IPS-20b (cell line): ENCODE measurements around the gene MBD1.
"Not testable (repeated sequence)": the region's sequence is repeated elsewhere in the genome, so short reads cannot be mapped to it uniquely, and the experiment has no call there.

Experiments
- H3K27ac ChIP-seq: one replicate; pipeline ENCODE4 v1.5.1; 2013; ENCODE audit warnings: low read length
- H3K27me3 ChIP-seq: 2 replicates; pipeline ENCODE4 v1.6.1; 2013; ENCODE audit warnings: mild to moderate bottlenecking, low read length, inconsistent platforms; ENCODE audit not compliant: insufficient read depth
- H3K36me3 ChIP-seq: 2 replicates; pipeline ENCODE4 v1.6.1; 2013; ENCODE audit warnings: low read depth, mild to moderate bottlenecking, inconsistent platforms, low read length, moderate library complexity; ENCODE audit not compliant: insufficient read depth
- H3K4me1 ChIP-seq: 2 replicates; pipeline ENCODE4 v1.6.1; 2013; ENCODE audit warnings: mild to moderate bottlenecking, control low read depth, inconsistent platforms, low read length, moderate library complexity; ENCODE audit not compliant: insufficient read depth
- H3K4me3 ChIP-seq: 2 replicates; pipeline ENCODE4 v1.5.1; 2013; ENCODE audit warnings: mild to moderate bottlenecking, low read length, inconsistent platforms
- H3K9ac ChIP-seq: 2 replicates; pipeline ENCODE4 v1.6.1; 2013; ENCODE audit warnings: low read depth, mild to moderate bottlenecking, inconsistent platforms, low read length, moderate library complexity
- H3K9me3 ChIP-seq: 2 replicates; pipeline ENCODE4 v1.6.1; 2013; ENCODE audit warnings: mild to moderate bottlenecking, low read depth, low read length, inconsistent platforms; ENCODE audit not compliant: insufficient read depth

Gene MBD1

DNA sequence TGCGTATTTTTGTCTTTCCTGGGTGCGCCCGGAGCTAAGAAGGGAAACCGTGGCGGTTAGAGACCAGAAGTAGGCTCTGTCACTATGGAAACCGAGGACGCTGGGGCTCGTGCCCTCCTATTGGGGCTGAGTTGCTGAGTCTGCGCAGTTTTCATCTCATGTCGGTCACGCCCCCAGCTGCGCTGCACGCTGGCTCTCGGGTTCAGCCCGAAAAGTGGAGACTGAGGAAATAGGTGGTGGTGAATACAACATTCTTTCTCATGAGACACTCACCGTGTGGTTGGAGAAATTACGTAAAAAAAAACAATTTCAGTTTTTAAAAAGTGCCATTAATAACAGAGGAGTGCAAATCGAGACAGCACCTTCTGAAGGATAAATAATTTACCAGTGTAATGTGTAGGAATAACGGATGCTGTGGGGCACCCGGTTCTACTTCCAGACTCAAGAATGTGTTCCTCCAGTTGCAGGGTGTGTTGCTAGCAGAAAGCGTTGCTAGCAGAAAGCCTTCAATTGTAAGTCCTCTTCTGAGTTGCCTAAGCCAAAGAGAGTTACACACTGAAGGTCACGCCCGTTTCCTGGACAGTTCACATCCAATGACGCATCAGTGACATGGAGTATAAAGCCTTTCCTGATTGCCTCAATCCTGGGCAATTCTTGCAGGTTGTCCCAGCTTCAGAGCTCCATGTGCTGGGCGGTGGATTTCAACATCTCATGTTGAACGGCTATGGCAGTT, 26.6 kb upstream of the MBD1 start:
- Histone ChIP-seq H3K9ac (peak overlapping the region; percentile 42; the same call in 1 of the 2 replicates), H3K27ac (no peak overlapping the region)

GRCh38 chr18:50307400-50307737, 26.0 kb upstream of the MBD1 start:
- Histone ChIP-seq H3K27ac (no peak overlapping the region), H3K36me3 (no peaks in the 10 kb centered on the region), H3K27me3 (peaks cover 26% of the 10 kb centered on the region), H3K4me1 (no peaks in the 10 kb centered on the region), H3K9me3 (peaks cover 5% of the 10 kb centered on the region; the same call in 1 of the 2 replicates), H3K4me3 (peak overlapping the region; percentile 86), H3K9ac (peak overlapping the region; percentile 42; the same call in 1 of the 2 replicates)

More for the DNA sequence above, 26.6 kb upstream of the MBD1 start:
- H3K9me3 ChIP-seq = peaks cover 5% of the 10 kb centered on the region; the same call in 1 of the 2 replicates
- H3K4me3 ChIP-seq = peak overlapping the region; percentile 86
- H3K27me3 ChIP-seq = peaks cover 26% of the 10 kb centered on the region
- H3K4me1 ChIP-seq = no peaks in the 10 kb centered on the region
- no peaks in the 10 kb centered on the region for H3K36me3 ChIP-seq

DNA sequence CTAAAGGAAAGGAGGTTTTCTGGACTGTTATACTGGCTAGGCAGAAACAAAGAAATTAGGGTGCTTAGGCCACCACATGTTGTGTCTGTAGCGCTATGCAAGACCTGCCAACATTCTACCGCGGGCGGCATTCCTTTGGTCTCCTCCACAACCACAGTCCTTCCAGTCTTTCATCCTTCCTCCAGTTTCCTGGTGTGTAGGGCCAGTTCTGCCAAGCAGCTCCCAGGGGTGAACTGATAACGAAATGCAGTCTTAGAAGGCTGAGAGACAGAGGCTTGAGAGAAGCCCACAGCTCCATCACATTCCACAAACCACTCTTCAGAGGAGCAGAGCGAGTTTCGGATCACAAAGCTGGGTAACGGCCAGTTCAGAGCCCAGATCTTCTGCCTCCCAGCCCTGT, 25.6 kb upstream of the MBD1 start:
- H3K4me3 ChIP-seq = peak overlapping the region; percentile 86
- peaks cover 26% of the 10 kb centered on the region for H3K27me3 ChIP-seq
- H3K4me1 ChIP-seq = no peaks in the 10 kb centered on the region
- H3K9ac ChIP-seq = no peak overlapping the region; the same call in 1 of the 2 replicates
- no peaks in the 10 kb centered on the region for H3K36me3 ChIP-seq
- H3K9me3 ChIP-seq = peaks cover 5% of the 10 kb centered on the region; the same call in 1 of the 2 replicates
- no peak overlapping the region for H3K27ac ChIP-seq

GRCh38 chr18:50301074-50301473, 19.8 kb upstream of the MBD1 start:
- Histone ChIP-seq H3K27ac (no peak overlapping the region), H3K36me3 (no peaks in the 10 kb centered on the region), H3K9ac (no peak overlapping the region), H3K4me3 (no peak overlapping the region), H3K4me1 (no peaks in the 10 kb centered on the region), H3K9me3 (peaks cover 5% of the 10 kb centered on the region; the same call in 1 of the 2 replicates), H3K27me3 (peaks cover 6% of the 10 kb centered on the region; the same call in 1 of the 2 replicates)

- H3K9me3 ChIP-seq = no peaks in the 10 kb centered on the region
- H3K9ac ChIP-seq = no peak overlapping the region
- no peak overlapping the region for H3K27ac ChIP-seq
- H3K27me3 ChIP-seq = peaks cover 6% of the 10 kb centered on the region; the same call in 1 of the 2 replicates
- no peak overlapping the region for H3K4me3 ChIP-seq
- H3K4me1 ChIP-seq = no peaks in the 10 kb centered on the region
- no peaks in the 10 kb centered on the region for H3K36me3 ChIP-seq
Measured at GRCh38 chr18:50299626-50300388, 18.5 kb upstream of the MBD1 start.

GRCh38 chr18:50298443-50299284, 17.3 kb upstream of the MBD1 start:
- Histone ChIP-seq H3K27me3 (peaks cover 6% of the 10 kb centered on the region; the same call in 1 of the 2 replicates), H3K9ac (no peak overlapping the region), H3K36me3 (no peaks in the 10 kb centered on the region), H3K4me3 (no peak overlapping the region; the same call in 1 of the 2 replicates), H3K27ac (no peak overlapping the region), H3K4me1 (no peaks in the 10 kb centered on the region), H3K9me3 (no peaks in the 10 kb centered on the region)

DNA sequence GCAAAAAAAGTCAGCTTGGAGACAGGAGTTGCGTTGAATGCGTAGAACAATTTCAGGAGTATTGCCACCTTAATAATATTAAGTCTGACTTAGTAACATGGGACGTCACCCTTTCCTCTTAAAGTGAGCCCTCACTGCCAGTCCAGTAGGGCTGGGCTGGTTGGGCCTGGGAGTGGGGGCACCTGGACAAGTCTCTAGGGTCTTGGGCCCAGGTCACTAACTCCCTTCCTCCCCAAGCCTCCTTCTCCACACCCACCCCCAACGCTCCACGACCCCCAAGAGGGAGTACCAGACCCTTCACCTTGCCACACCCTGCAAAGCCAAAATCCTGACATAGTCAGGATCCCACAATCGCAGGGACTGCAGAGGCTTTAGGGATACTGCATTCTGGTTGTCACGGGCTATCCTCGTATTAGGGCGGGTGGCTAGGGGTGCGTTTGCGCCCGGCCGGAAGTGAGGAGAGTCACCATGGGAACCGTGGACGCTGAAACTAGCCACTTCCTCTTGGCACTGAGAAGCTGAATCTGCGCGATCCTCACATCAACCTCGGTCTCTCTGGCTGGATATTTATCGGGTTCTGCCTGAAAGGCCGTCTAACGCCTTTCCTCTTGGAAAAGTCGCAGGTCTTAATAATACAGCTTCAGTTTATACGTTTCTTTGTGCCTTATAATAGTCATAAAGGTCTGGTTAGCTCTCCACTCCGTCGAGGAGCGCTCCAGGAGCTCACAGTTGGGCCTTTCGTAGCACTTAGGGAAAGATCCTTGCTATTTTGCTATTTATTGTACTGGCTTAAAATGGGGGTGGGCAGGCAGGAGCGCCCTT, 16.5 kb upstream of the MBD1 start:
- Histone ChIP-seq H3K36me3 (no peaks in the 10 kb centered on the region), H3K27me3 (peaks cover 6% of the 10 kb centered on the region; the same call in 1 of the 2 replicates), H3K4me1 (no peaks in the 10 kb centered on the region), H3K27ac (no peak overlapping the region), H3K4me3 (peak overlapping the region; percentile 71; the same call in 1 of the 2 replicates), H3K9me3 (no peaks in the 10 kb centered on the region), H3K9ac (no peak overlapping the region)

DNA sequence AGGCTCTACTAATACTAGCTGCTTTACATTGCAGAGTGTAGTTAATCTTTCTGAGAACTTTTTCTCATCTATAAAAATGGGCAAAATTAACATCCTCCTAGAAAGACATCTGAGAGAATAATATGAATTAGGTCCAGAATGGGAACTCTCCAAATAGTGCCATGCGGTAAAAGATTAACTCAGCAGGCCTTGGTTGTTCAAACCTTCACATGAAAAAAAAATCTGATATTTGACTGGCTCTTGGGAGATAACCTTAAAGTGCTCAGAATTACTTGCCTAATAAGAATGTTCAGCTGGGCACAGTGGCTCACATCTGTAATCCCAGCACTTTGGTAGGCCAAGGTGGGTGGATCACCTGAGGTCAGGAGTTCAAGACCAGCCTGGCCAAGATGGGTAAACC, 11.7 kb upstream of the MBD1 start:
- Histone ChIP-seq H3K36me3 (no peaks in the 10 kb centered on the region), H3K9me3 (no peaks in the 10 kb centered on the region), H3K27ac (no peak overlapping the region), H3K4me1 (no peaks in the 10 kb centered on the region), H3K27me3 (no peaks in the 10 kb centered on the region), H3K9ac (no peak overlapping the region), H3K4me3 (no peak overlapping the region)

DNA sequence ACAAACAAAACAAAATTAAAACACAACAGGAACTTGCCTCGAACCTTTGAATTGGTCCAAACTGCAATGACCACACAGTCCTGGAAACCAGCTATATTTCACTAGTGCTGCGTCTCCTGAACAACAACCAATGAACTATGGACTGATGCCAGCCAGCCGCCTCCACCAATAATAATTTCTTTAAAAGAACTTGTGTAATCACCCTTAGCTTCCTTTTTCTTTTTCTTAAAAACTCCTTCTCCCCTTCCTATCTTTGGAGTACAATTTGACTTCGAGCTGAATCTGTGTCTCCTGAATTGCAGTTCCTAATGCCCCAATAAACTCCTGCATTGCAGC, 7.8 kb upstream of the MBD1 start:
- Histone ChIP-seq H3K27me3 (no peaks in the 10 kb centered on the region), H3K36me3 (peaks cover 17% of the 10 kb centered on the region), H3K4me1 (no peaks in the 10 kb centered on the region), H3K9me3 (no peaks in the 10 kb centered on the region), H3K4me3 (no peak overlapping the region), H3K27ac (no peak overlapping the region), H3K9ac (no peak overlapping the region)

DNA sequence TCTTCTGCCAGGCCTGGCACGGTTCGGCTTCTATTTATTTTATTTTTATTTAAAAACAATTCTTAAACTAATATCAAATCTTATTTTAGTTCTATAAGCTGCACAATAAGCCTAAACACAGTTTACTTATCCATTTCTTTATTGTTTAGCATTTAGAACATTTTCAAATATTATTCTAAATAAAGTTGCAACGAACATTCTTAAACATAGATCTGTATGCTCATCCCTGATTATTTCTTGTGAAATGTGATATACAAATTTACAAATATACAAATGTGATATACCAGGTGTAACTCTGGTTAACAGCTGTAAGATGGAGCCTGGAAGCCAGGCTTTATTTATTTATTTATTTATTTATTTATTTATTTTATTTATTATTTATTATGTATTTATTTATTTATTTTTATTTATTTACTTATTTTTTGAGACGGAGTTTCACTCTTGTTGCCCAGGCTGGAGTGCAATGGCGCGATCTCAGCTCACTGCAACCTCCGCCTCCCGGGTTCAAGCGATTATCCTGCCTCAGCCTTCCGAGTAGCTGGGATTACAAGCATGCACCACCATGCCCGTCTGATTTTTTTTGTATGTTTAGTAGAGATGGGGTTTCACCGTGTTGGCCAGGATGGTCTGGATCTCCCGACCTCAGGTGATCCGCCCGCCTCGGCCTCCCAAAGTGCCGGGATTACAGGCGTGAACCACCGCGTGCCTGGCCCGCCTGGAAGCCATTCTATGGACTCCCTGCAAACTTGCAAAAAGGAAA, 7.2 kb upstream of the MBD1 start:
- H3K27ac ChIP-seq, H3K9ac ChIP-seq, H3K9me3 ChIP-seq, H3K4me1 ChIP-seq, H3K27me3 ChIP-seq: not testable (repeated sequence)
- Histone ChIP-seq H3K36me3 (peaks cover 23% of the 10 kb centered on the region), H3K4me3 (peak overlapping the region; percentile 97)
